ENCODE measurements around the gene SHH.

DNA sequence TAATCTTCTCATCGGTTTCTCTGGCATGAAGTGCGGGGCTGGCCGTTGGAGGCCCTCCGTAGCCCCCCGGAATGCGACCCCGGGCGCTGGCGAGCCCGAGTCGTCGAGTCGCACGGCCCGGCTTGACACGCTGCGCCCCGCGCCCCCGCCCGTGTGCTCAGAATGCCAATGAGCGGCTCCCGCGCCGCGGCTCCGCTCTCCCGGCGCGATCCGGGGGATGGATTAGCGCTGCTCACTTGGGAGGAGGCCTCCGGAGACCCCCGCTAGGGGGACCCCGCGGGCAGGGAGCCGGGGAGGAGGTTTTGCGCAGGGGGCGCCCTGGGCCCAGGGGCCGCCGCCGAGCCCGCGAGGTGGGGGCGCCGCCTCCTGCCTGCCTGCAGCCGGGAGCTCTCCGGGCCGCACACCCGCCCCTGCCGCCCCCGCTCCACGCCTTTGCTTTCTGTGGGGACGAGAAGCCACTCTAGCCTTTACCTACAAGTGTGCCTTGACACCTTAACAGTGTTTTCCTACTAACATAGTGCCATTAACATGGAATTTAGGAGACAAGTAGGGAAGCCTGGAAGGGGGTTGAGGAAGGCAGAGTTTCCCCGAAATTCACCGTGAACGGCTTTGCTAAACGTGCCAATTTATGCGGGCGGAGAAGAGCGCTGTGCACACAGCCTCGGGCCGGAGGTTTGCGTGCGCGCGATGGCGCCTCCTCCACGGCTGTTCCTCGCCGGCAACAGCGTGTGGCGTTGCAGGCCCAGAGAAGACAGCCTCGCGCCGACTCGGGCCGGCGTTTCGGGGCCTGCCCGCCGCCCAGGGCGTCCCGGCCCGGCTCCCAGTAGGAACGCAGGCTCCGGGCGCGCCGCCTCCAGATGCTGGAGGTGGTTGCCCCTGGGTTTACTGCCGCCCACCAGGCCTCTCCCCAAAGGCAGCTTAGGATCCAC, 7.1 kb downstream of the SHH start:
- TF ChIP-seq CTCF (IDR thresholded peaks at IDR 0.05) (peak in 3 of 4 experiments; percentile 35 to 59 (median 51)), POLR2A (IDR thresholded peaks at IDR 0.05) (no peak)

Measured in prostate gland (tissue), 2 donors.